Lung microvascular endothelial cell (primary cell): ENCODE data around the gene NHP2. TPM values are rescaled to one million over a fixed set of nuclear protein-coding genes. Genes with fewer than 3 reads are reported as not detected.
A peak's percentile ranks its signal among the peaks of the same experiment; 100 is the strongest.
"Not testable (repeated sequence)": the region's sequence is repeated elsewhere in the genome, so short reads cannot be mapped to it uniquely, and the experiment has no call there.

ENCODE experiments used
- DNase-seq, 2 donors: peaks; one replicate each; pipeline versions ENCODE4 v3.0.0 to v3.0.0-alpha.2; 2010; ENCODE audit warnings: low read depth in 2 of 2
- total RNA-seq: library from RNA; depleted of rRNA; stranded (reverse); fragments of >200 nt; gene quantifications from 2 replicates; pipeline ENCODE4 v1.2.1, GENCODE V29; 2014

NHP2 gene
- total RNA-seq, 1 donor from 2014 or later: 106 TPM

DNA sequence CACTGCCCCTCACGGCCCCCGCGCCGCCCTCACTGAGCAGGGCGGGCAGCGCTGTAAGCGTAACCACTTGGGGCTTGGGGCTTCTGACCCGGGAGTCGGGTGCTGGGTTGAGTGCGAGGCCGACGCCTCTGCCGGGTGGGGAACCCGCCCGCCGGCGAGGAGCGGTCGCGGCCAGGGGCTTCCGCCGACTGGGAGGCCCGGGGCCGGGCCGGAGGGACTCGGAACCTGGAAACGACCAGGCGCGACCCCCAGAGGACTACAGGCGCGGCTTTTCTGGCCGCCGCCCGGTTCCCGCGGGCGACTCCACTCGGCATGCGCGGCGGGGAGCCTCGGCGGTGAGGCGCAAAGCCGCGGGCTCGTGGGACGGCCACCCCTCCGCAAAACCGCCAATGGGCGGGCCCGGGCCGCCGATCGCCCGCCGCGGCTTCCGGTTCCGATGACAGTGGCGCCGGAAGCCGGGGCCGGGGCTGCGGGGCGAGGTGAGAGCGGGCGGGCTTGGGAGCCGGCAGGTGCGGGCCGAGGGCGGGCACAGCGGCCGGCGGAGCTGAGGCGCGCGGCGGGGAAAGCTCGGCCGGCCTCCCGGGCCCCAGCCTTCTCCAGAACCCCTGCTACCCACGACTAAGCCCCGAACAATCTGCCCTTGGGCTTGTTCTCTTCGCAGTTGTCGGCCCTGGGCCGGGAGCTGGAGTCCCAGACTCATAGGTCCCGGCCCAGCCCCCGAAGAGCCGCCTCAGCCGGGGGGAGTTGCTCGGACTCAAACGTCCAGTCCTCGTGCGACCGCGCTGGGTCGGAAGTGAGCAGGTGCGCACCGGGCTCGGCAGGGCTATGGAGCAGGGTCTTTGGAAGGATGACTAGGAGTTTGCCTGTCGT lies 22.9 kb downstream of the NHP2 start, which contains the start of gene RMND5B:
RMND5B (plus strand) TSS at position 439 of the 870 bp plus-strand sequence. CDS start 7,106 bp downstream, outside the sequence.
- DNase-seq: peak; percentile 81 to 89

DNA sequence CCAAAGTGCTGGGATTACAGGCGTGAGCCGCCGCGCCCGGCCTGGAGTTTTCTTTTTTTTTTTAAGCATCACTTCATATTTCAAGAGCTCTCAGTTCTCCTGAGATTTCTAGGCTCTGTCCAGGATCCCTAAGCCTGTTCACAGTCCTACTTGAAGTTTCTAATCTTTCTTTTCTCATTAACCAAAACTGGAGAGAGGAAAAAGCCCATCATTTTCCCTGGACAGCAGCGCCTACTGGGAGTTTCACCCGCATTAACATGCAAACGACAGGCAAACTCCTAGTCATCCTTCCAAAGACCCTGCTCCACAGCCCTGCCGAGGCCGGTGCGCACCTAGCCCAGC lies 23.5 kb downstream of the NHP2 start:
- not testable (repeated sequence) for DNase-seq

DNA sequence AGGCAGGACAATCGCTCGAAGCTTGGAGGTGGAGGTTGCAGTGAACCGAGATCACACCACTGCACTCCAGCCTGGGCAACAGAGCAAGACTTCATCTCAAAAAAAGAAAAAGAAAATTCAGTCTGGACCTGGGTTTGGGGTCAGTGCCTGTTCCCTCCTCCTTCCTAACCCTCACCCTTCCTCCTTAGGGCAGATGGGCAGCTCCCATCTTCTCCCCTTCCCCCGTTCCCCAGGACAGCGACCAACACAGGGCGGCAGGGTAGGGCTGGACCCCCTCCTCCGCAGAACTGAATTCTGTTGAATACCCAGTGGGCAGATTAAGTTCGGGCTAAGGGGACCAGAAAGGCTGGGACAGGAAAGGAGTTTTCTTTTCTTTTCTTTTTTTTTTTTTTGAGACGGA lies 24.4 kb downstream of the NHP2 start:
- no peak for DNase-seq

- peak in 1 of 2 donors; percentile 23 for DNase-seq
These were observed 26.2 kb downstream of the NHP2 start for GRCh38 chr5:178127300-178128009.

DNA sequence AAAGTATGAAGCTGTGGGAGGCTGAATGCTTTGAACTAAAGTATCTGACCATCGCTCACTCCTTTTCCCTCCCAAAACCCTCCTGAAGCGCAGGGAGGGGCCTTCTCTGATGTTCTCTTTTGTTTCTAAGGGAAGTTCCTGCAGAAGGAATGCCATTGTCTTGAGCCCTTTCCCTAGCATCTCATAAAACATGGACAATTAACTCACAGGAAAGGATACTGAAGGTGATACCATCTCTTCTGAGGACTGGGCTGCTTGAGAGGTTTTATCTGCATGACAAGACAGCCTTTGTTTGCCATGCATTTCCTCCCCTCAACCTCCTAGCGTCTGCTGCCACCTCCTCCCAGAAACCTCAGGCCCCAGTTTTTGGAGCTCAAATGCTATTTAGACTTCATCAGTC lies 27.1 kb downstream of the NHP2 start:
- DNase-seq: peak in 1 of 2 donors; percentile 32

DNA sequence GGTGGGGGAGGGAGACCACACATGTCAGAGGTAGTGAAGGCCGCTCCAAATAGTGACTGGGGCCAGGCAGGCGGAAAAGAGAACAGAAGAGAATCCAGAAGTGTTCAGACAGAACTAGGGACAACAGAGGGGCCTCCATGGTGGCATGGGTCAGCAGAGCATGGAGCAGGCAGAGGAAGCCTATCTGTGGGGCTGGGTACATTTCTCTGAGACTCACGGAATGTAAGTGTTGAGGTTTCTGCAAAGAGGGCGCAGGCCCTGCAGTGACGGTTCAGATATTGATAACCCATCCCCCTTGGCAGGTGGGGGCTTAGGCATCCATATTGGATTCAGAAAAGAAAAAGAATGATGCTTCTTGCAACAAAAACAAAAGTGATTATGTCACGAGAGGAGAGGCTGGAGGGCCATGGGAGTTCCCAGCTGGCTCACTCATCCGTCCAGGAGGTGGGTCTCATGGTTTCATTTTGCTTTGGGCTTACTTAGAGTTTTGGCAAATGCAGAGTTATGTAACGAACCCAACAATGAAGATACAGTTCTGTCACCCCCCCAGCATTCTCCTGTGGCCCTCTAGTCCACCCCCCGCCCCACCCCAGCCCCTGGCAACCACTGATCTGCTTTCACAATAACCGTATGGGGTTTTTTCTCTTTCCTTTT lies 28.3 kb downstream of the NHP2 start:
- no peak for DNase-seq

GRCh38 chr5:178123966-178124925 lies 29.4 kb downstream of the NHP2 start:
- no peak for DNase-seq

GRCh38 chr5:178123094-178123965 lies 30.4 kb downstream of the NHP2 start:
- DNase-seq: no peak

- no peak for DNase-seq
These were observed 31.3 kb downstream of the NHP2 start for GRCh38 chr5:178122346-178122745.

DNA sequence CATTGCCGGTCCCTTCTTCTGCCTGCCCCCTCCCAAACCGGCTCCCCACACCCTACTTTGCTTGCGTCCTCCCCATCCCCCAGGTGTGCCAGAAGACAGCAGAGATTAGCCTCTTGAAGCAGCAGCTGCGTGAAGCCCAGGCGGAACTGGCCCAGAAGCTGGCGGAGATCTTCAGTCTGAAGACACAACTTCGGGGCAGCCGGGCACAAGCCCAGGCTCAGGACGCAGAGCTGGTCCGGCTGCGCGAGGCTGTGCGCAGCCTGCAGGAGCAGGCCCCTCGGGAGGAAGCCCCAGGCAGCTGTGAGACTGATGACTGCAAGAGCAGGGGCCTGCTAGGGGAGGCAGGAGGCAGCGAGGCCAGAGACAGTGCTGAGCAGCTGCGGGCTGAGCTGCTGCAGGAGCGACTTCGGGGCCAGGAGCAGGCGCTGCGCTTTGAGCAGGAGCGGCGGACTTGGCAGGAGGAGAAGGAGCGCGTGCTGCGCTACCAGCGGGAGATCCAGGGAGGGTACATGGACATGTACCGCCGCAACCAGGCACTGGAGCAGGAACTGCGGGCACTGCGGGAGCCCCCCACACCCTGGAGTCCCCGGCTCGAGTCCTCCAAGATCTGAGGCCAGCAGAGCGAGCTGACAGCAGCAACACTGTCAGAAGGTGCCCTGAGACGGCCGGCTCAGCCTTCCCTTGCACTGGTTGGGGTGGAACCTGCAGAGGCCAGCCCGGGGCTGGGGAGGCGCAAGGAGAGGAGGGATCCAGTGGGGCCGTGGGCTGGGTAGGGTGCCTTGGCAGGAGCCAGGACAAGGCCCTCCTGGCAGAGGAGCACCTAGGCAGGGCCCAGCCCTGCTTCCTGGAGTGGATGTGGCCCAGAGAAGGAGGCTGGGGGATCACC lies 32.1 kb downstream of the NHP2 start:
- DNase-seq: no peak

GRCh38 chr5:178120607-178121357 lies 32.9 kb downstream of the NHP2 start:
- peak; percentile 36 to 74 for DNase-seq

- DNase-seq: no peak
These were observed 33.6 kb downstream of the NHP2 start for GRCh38 chr5:178119915-178120606.

DNA sequence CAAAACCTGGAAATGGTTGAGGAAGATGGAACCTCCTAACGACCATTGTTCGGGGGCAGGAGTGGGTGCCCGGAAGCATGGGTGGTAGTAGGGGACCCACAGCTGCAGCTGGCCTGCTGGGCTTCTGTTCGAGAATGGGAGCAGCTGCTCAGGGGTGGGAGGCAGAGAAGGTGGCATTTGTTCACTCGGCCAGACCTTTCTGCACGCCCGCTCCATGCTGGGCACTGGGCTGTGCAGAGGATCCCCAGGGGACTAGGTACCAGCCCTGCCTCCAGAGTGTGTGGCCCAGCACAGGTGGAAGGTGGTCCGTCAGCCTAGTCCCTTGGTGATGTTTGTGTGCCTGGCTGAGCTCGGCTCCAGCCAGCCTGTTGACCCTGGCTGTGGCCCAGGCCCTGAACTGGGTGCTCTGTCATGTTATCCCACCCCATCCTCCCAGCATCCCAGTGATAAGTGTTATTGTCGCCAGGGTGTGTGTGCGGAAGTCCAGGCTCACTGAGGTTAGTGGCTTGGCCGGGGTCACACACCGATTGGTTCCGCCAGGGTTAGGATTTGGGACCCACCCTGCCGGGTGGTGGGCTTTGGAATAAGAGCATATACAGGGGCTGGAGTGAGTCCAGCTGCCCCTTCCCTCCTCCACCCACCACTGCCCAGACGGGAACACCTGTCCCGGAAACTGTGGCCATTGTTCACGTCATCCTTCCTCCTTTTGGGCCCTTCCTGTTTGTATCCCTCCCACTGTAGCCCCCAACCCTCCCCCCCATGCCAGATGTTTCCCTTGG lies 35.6 kb downstream of the NHP2 start:
- peak; percentile 72 to 74 for DNase-seq

GRCh38 chr5:178116143-178116885 lies 37.4 kb downstream of the NHP2 start:
- peak; percentile 27 to 61 for DNase-seq

GRCh38 chr5:178115814-178116142 lies 37.9 kb downstream of the NHP2 start:
- DNase-seq: no peak

- no peak for DNase-seq
These were observed 38.4 kb downstream of the NHP2 start for GRCh38 chr5:178115136-178115813.
